ENCODE results near the gene CACNA2D3. TPM values are rescaled to one million over a fixed set of nuclear protein-coding genes. Genes with fewer than 3 reads are reported as not detected.
A peak's percentile ranks its signal among the peaks of the same experiment; 100 is the strongest.

CACNA2D3 gene
- 0.93 TPM for polyA plus RNA-seq (2013, experiment 1 of 2)
- polyA plus RNA-seq (2013, experiment 2 of 2), result 0.87 TPM

- H3K9ac ChIP-seq (ENCODE audit: low read length), result peak within 1 kb of the TSS; percentile 54
- no peak within 1 kb of the TSS for H2BK5ac ChIP-seq (ENCODE audit: low read length)
- H3K79me1 ChIP-seq (ENCODE audit: low read length), result no peaks in the 10 kb centered on the region
- H4K8ac ChIP-seq (ENCODE audit: low read depth, low read length), result no peak within 1 kb of the TSS
- peak within 1 kb of the TSS; percentile 70 for H3K56ac ChIP-seq (ENCODE audit: low read length)
- H3K4ac ChIP-seq (ENCODE audit: low read depth, low read length), result peak within 1 kb of the TSS; percentile 65
- no peak within 1 kb of the TSS for H2BK15ac ChIP-seq (replicated peaks; ENCODE audit: low read depth)
- H2AK5ac ChIP-seq (ENCODE audit: low read length), result no peak within 1 kb of the TSS
- no peak within 1 kb of the TSS for H3K23ac ChIP-seq (ENCODE audit: low read length)
- H3K27ac ChIP-seq (ENCODE audit: low read depth, low read length), result no peak within 1 kb of the TSS
- no CpG with 5 or more reads among the region's 100 CpGs for WGBS (ENCODE audit: extremely low coverage, insufficient coverage, low lambda C conversion rate)
- no peaks in the 10 kb centered on the region for H3K4me1 ChIP-seq (ENCODE audit: control insufficient read depth, low read depth, low read length)
- no peaks in the 10 kb centered on the region for H3K79me2 ChIP-seq (ENCODE audit: control insufficient read depth, insufficient read depth, low read length)
- peak within 1 kb of the TSS; percentile 38 for H3K4me3 ChIP-seq (ENCODE audit: low read length)
- peak; percentile 28 for DNase-seq
- H3K4me2 ChIP-seq (ENCODE audit: low read length), result peak within 1 kb of the TSS; percentile 83
- no peak within 1 kb of the TSS for H4K5ac ChIP-seq (ENCODE audit: low read length)
- peaks cover 39% of the 10 kb centered on the region for H3K27me3 ChIP-seq (ENCODE audit: insufficient read depth, low read length, poor library complexity)
- no peaks in the 10 kb centered on the region for H3K36me3 ChIP-seq (ENCODE audit: control insufficient read depth, insufficient read depth, low read length)
- H3K18ac ChIP-seq (ENCODE audit: low read length), result peak within 1 kb of the TSS; percentile 81
- H2BK120ac ChIP-seq (ENCODE audit: low read depth, low read length), result no peak within 1 kb of the TSS
These were observed at the start of gene CACNA2D3 for GRCh38 chr3:54122324-54123002. Gene CACNA2D3, plus strand, starts transcription at chr3:54122552.

DNA sequence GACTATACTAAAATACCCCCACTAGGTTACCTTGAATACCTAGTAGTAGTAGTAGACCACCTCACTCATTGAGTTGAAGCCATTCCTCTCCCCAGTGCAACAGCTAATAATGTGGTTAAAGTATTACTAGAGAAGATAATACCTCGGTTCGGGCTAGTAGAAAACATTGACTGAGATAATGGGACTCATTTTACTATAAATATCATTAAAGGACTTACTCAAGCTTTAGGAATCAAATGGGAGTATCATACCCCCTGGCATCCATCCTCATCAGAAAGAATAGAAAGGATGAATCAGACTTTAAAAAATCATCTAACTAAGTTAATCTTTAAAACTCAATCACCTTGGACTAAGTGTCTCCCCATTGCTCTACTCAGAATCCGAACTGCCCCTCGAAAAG is 49.0 kb upstream of the CACNA2D3 start:
- no peaks in the 10 kb centered on the region for H3K79me1 ChIP-seq (ENCODE audit: low read length)
- WGBS (ENCODE audit: extremely low coverage, insufficient coverage, low lambda C conversion rate), result no CpG with 5 or more reads among the region's 4 CpGs
- H2BK120ac ChIP-seq (ENCODE audit: low read depth, low read length), result no peak overlapping the region
- no peak overlapping the region for H4K5ac ChIP-seq (ENCODE audit: low read length)
- no peak overlapping the region for H2BK5ac ChIP-seq (ENCODE audit: low read length)
- H3K4me2 ChIP-seq (ENCODE audit: low read length), result no peak overlapping the region
- no peaks in the 10 kb centered on the region for H3K79me2 ChIP-seq (ENCODE audit: control insufficient read depth, insufficient read depth, low read length)
- no peak overlapping the region for H3K27ac ChIP-seq (ENCODE audit: low read depth, low read length)
- no peak overlapping the region for H3K23ac ChIP-seq (ENCODE audit: low read length)
- H3K4me3 ChIP-seq (ENCODE audit: low read length), result no peak overlapping the region
- no peaks in the 10 kb centered on the region for H3K27me3 ChIP-seq (ENCODE audit: insufficient read depth, low read length, poor library complexity)
- no peak overlapping the region for H3K4ac ChIP-seq (ENCODE audit: low read depth, low read length)
- H3K56ac ChIP-seq (ENCODE audit: low read length), result no peak overlapping the region
- no peak overlapping the region for H2BK15ac ChIP-seq (replicated peaks; ENCODE audit: low read depth)
- H3K4me1 ChIP-seq (ENCODE audit: control insufficient read depth, low read depth, low read length), result no peaks in the 10 kb centered on the region
- H3K9ac ChIP-seq (ENCODE audit: low read length), result no peak overlapping the region
- no peak overlapping the region for H3K18ac ChIP-seq (ENCODE audit: low read length)
- no peak overlapping the region for H4K8ac ChIP-seq (ENCODE audit: low read depth, low read length)
- H2AK5ac ChIP-seq (ENCODE audit: low read length), result no peak overlapping the region
- no peaks in the 10 kb centered on the region for H3K36me3 ChIP-seq (ENCODE audit: control insufficient read depth, insufficient read depth, low read length)
- no peak for DNase-seq

GRCh38 chr3:54079314-54079713 is 43.0 kb upstream of the CACNA2D3 start:
- Histone ChIP-seq H3K9ac (ENCODE audit: low read length) (no peak overlapping the region), H3K56ac (ENCODE audit: low read length) (no peak overlapping the region), H3K18ac (ENCODE audit: low read length) (no peak overlapping the region), H3K27ac (ENCODE audit: low read depth, low read length) (no peak overlapping the region), H3K79me2 (ENCODE audit: control insufficient read depth, insufficient read depth, low read length) (no peaks in the 10 kb centered on the region), H2BK120ac (ENCODE audit: low read depth, low read length) (no peak overlapping the region), H3K23ac (ENCODE audit: low read length) (no peak overlapping the region), H3K4me1 (ENCODE audit: control insufficient read depth, low read depth, low read length) (peaks cover 4% of the 10 kb centered on the region), H2BK15ac (replicated peaks; ENCODE audit: low read depth) (no peak overlapping the region), H4K5ac (ENCODE audit: low read length) (no peak overlapping the region), H3K36me3 (ENCODE audit: control insufficient read depth, insufficient read depth, low read length) (no peaks in the 10 kb centered on the region), H3K27me3 (ENCODE audit: insufficient read depth, low read length, poor library complexity) (no peaks in the 10 kb centered on the region), H3K4me2 (ENCODE audit: low read length) (no peak overlapping the region), H2BK5ac (ENCODE audit: low read length) (no peak overlapping the region), H4K8ac (ENCODE audit: low read depth, low read length) (no peak overlapping the region), H3K79me1 (ENCODE audit: low read length) (no peaks in the 10 kb centered on the region), H2AK5ac (ENCODE audit: low read length) (no peak overlapping the region), H3K4me3 (ENCODE audit: low read length) (no peak overlapping the region), H3K4ac (ENCODE audit: low read depth, low read length) (no peak overlapping the region)
- no CpG with 5 or more reads among the region's 4 CpGs for WGBS (ENCODE audit: extremely low coverage, insufficient coverage, low lambda C conversion rate)
- DNase-seq, result no peak

DNA sequence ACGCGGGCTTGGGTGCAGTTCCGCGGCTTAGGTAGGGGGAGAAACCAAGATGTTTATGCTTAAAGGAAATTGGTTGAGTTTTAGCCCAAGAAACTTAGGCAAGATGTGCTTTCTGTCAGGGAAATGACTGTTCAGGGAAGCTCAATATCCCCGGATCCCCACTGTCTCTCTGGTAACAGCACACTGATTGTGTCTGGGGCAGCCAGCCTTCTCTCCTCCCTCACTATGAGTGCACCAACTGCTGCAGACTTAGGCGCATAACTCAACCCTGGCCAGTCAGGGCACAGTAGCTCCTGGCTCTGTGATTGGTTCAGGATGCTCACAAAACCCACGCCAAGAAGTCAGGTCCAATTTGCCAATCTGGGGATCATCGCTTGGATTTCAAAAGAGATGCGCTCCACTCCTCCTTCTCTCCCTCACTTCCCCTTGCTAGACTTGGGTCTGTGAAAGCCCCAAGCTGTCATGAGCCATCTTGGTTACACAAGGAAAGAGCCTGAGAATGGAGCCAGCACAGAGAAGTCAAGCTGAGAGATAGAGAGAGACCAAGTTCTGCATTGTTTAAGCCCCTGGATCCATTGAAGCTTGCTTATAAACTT is 42.5 kb upstream of the CACNA2D3 start:
- Histone ChIP-seq H3K36me3 (ENCODE audit: control insufficient read depth, insufficient read depth, low read length) (no peaks in the 10 kb centered on the region), H3K79me1 (ENCODE audit: low read length) (no peaks in the 10 kb centered on the region), H2BK5ac (ENCODE audit: low read length) (no peak overlapping the region), H3K4me1 (ENCODE audit: control insufficient read depth, low read depth, low read length) (peaks cover 4% of the 10 kb centered on the region), H3K4ac (ENCODE audit: low read depth, low read length) (no peak overlapping the region), H3K9ac (ENCODE audit: low read length) (no peak overlapping the region), H4K5ac (ENCODE audit: low read length) (no peak overlapping the region), H3K27me3 (ENCODE audit: insufficient read depth, low read length, poor library complexity) (no peaks in the 10 kb centered on the region), H2BK15ac (replicated peaks; ENCODE audit: low read depth) (no peak overlapping the region), H2AK5ac (ENCODE audit: low read length) (no peak overlapping the region), H3K23ac (ENCODE audit: low read length) (no peak overlapping the region), H3K27ac (ENCODE audit: low read depth, low read length) (no peak overlapping the region), H2BK120ac (ENCODE audit: low read depth, low read length) (no peak overlapping the region), H3K56ac (ENCODE audit: low read length) (no peak overlapping the region), H3K4me3 (ENCODE audit: low read length) (no peak overlapping the region), H3K4me2 (ENCODE audit: low read length) (no peak overlapping the region), H3K18ac (ENCODE audit: low read length) (no peak overlapping the region), H3K79me2 (ENCODE audit: control insufficient read depth, insufficient read depth, low read length) (no peaks in the 10 kb centered on the region), H4K8ac (ENCODE audit: low read depth, low read length) (no peak overlapping the region)
- whole genome bisulfite sequencing (ENCODE audit: extremely low coverage, insufficient coverage, low lambda C conversion rate), result no CpG with 5 or more reads among the region's 9 CpGs
- peak; percentile 20 for DNase-seq

DNA sequence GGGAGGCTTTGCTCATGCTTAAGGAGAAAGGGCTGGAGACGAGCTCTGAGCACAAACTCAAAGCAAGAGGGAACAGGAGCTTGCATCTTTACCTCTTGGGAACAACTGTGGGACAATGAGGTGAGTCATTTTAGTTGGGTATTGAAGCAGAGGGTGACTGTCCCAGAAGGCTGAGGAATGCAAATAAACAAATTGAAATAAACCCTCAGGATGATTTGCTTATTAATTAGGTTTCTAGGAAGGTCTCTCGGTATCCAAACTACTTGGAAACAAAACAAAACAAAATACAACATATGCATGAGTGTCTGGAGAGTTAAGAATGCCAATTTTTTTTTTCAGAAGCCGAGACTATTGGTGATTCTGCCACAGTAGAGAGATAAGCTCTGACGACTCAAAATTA is 38.4 kb upstream of the CACNA2D3 start:
- H3K79me1 ChIP-seq (ENCODE audit: low read length), result no peaks in the 10 kb centered on the region
- no CpG with 5 or more reads among the region's 4 CpGs for WGBS (ENCODE audit: extremely low coverage, insufficient coverage, low lambda C conversion rate)
- no peak overlapping the region for H3K4me2 ChIP-seq (ENCODE audit: low read length)
- H3K4me1 ChIP-seq (ENCODE audit: control insufficient read depth, low read depth, low read length), result peaks cover 4% of the 10 kb centered on the region
- H4K5ac ChIP-seq (ENCODE audit: low read length), result no peak overlapping the region
- H2BK5ac ChIP-seq (ENCODE audit: low read length), result no peak overlapping the region
- H3K9ac ChIP-seq (ENCODE audit: low read length), result no peak overlapping the region
- H3K56ac ChIP-seq (ENCODE audit: low read length), result no peak overlapping the region
- H4K8ac ChIP-seq (ENCODE audit: low read depth, low read length), result no peak overlapping the region
- no peaks in the 10 kb centered on the region for H3K79me2 ChIP-seq (ENCODE audit: control insufficient read depth, insufficient read depth, low read length)
- no peak overlapping the region for H3K18ac ChIP-seq (ENCODE audit: low read length)
- no peak overlapping the region for H3K4ac ChIP-seq (ENCODE audit: low read depth, low read length)
- H3K27me3 ChIP-seq (ENCODE audit: insufficient read depth, low read length, poor library complexity), result peaks cover 6% of the 10 kb centered on the region
- no peak overlapping the region for H2AK5ac ChIP-seq (ENCODE audit: low read length)
- no peak overlapping the region for H3K23ac ChIP-seq (ENCODE audit: low read length)
- H2BK15ac ChIP-seq (replicated peaks; ENCODE audit: low read depth), result no peak overlapping the region
- no peak overlapping the region for H3K4me3 ChIP-seq (ENCODE audit: low read length)
- no peak overlapping the region for H3K27ac ChIP-seq (ENCODE audit: low read depth, low read length)
- no peaks in the 10 kb centered on the region for H3K36me3 ChIP-seq (ENCODE audit: control insufficient read depth, insufficient read depth, low read length)
- H2BK120ac ChIP-seq (ENCODE audit: low read depth, low read length), result no peak overlapping the region
- DNase-seq, result no peak
